Transverse colon (tissue), 4 donors: Measurements from ENCODE around the gene TMTC1. TPM values are rescaled to one million over a fixed set of nuclear protein-coding genes. Genes with fewer than 3 reads are reported as not detected.

ENCODE experiments used
- DNase-seq: peaks from one replicate; pipeline ENCODE4 v3.0.0-alpha.2; 2019
- H3K27ac ChIP-seq, 4 donors: fragments of 200-600 bp; sonication (generic); 2 replicates each; pipeline ENCODE4 v1.5.1; 2016 to 2018; ENCODE audit warnings: inconsistent platforms in 4 of 4
- H3K27me3 ChIP-seq: fragments of 200-600 bp; sonication (generic); 2 replicates; pipeline ENCODE4 v1.5.1; 2017; ENCODE audit warnings: inconsistent platforms
- H3K36me3 ChIP-seq, 4 donors: fragments of 200-600 bp; sonication (generic); 2 replicates each; pipeline ENCODE4 v1.5.1; 2017 to 2019; ENCODE audit warnings: inconsistent platforms in 4 of 4
- H3K4me1 ChIP-seq, 4 donors: fragments of 200-600 bp; sonication (generic); 2 replicates each; pipeline ENCODE4 v1.5.1; 2017 to 2020; ENCODE audit warnings: inconsistent platforms in 4 of 4
- H3K4me3 ChIP-seq, 4 donors: fragments of 200-600 bp; sonication (generic); 1 replicate in 1 of 4; 2 replicates in 3 of 4; pipeline versions ENCODE4 v1.5.1 to v1.6.1; 2017 to 2019; ENCODE audit warnings: inconsistent platforms in 4 of 4
- H3K9me3 ChIP-seq, 2 donors: fragments of 200-600 bp; sonication (generic); 2 replicates each; pipeline ENCODE4 v1.5.1; 2017 to 2019; ENCODE audit warnings: inconsistent platforms in 2 of 2
- CTCF ChIP-seq, 5 experiments: fragments of 200-600 bp in 3 of 5; fragments of 450-650 bp in 2 of 5; sonication (generic) in 3 of 5; IDR thresholded peaks; 1 replicate in 2 of 5; 2 replicates in 3 of 5; pipeline ENCODE4 v1.5.1; 2016 to 2017; ENCODE audit warnings: antibody characterized with exemption in 5 of 5, inconsistent platforms in 3 of 5, mild to moderate bottlenecking in 2 of 5, moderate library complexity in 1 of 5
- EP300 ChIP-seq: sonication (generic); formaldehyde crosslinking; IDR thresholded peaks from one replicate; pipeline ENCODE4 v1.6.1; 2017; ENCODE audit warnings: antibody characterized with exemption, low read depth
- POLR2A ChIP-seq: fragments of 450-650 bp; IDR thresholded peaks from one replicate; pipeline ENCODE4 v1.6.1; 2016; ENCODE audit warnings: antibody characterized with exemption, mild to moderate bottlenecking, moderate library complexity
- POLR2AphosphoS5 ChIP-seq, 3 donors: sonication (generic); formaldehyde crosslinking; IDR thresholded peaks; one replicate each; pipeline ENCODE4 v1.6.1; 2016; ENCODE audit warnings: antibody characterized with exemption in 3 of 3
- WGBS, 2 donors: methylation state at CpG; one replicate each; pipeline ENCODE4 v1.1.5; 2018; ENCODE audit warnings: low coverage in 1 of 2; 5-methylcytosine and 5-hydroxymethylcytosine counted together
- in situ Hi-C, 4 donors: fragments of 200-750 bp; cut with MboI; loops; one replicate each; pipeline versions ENCODE4 v1.15.0 to v1.15.1; 2017; ENCODE audit warnings: low sequenced_read_pairs in 3 of 4, low pct_ligation_motif_present in 1 of 4, low pct_unique_long_range_greater_than_20kb in 1 of 4
- intact Hi-C: fragments of 100-400 bp; cut with DNase I; formaldehyde crosslinking; loops from one replicate; pipeline ENCODE4 v1.15.1; 2023; ENCODE audit warnings: low total_unique reads
- total RNA-seq, 4 donors: library from RNA; depleted of rRNA; stranded (reverse); fragments of >200 nt; gene quantifications; one replicate each; pipeline ENCODE4 v1.1.0, GENCODE V29; 2016

The TMTC1 gene
- total RNA-seq, 4 donors from 2014 or later, result 10.2 to 26.9 (median 16.9) TPM

- Histone ChIP-seq H3K4me3 (no peak overlapping the region), H3K27me3 (no peaks in the 10 kb centered on the region), H3K9me3 (no peaks in the 10 kb centered on the region), H3K27ac (no peak overlapping the region), H3K4me1 (no peaks in the 10 kb centered on the region), H3K36me3 (no peaks in the 10 kb centered on the region)
- DNase-seq, result no peak
- in situ Hi-C loops (no loop called here), intact Hi-C loops (no loop called here)
- no peak for TF ChIP-seq POLR2AphosphoS5 (IDR thresholded peaks at IDR 0.05)
- TF ChIP-seq CTCF (IDR thresholded peaks at IDR 0.05), result no peak
- TF ChIP-seq POLR2A, result no peak
- no peak for TF ChIP-seq EP300
- 14 to 29% methylated on average over 1 of the region's 1 CpG for WGBS, 2 donors
Observed at GRCh38 chr12:29698756-29699155, 85.0 kb downstream of the TMTC1 start.

GRCh38 chr12:29695800-29696199 lies 87.9 kb downstream of the TMTC1 start:
- H3K27me3 ChIP-seq, result no peaks in the 10 kb centered on the region
- no peak overlapping the region for H3K27ac ChIP-seq
- DNase-seq, result no peak
- no peak for TF ChIP-seq POLR2A
- no peak for TF ChIP-seq CTCF (IDR thresholded peaks at IDR 0.05)
- no peak overlapping the region for H3K4me3 ChIP-seq
- no peaks in the 10 kb centered on the region for H3K9me3 ChIP-seq
- no peaks in the 10 kb centered on the region for H3K4me1 ChIP-seq
- no peaks in the 10 kb centered on the region for H3K36me3 ChIP-seq
- 60 to 61% methylated on average over 3 of the region's 3 CpGs for WGBS, 2 donors
- intact Hi-C loops (no loop called here), in situ Hi-C loops (no loop called here)

- Histone ChIP-seq H3K27ac (no peak overlapping the region), H3K4me1 (no peaks in the 10 kb centered on the region), H3K36me3 (no peaks in the 10 kb centered on the region), H3K9me3 (no peaks in the 10 kb centered on the region), H3K4me3 (no peak overlapping the region), H3K27me3 (no peaks in the 10 kb centered on the region)
- 85% methylated on average over 2 of the region's 2 CpGs; no CpG with 5 or more reads in 1 of the 2 donors for WGBS, 2 donors
- DNase-seq, result no peak
- intact Hi-C loops, result no loop called here
- in situ Hi-C loops, result no loop called here
- TF ChIP-seq POLR2A, result no peak
- no peak for TF ChIP-seq CTCF (IDR thresholded peaks at IDR 0.05)
- no peak for TF ChIP-seq POLR2AphosphoS5 (IDR thresholded peaks at IDR 0.05)
- no peak for TF ChIP-seq EP300
Observed at GRCh38 chr12:29695026-29695425, 88.7 kb downstream of the TMTC1 start.

- in situ Hi-C loops, result no loop called here
Observed at GRCh38 chr12:29694002-29694401, 89.7 kb downstream of the TMTC1 start.

More at GRCh38 chr12:29694002-29694401, 89.7 kb downstream of the TMTC1 start:
- intact Hi-C loops, result no loop called here
- no peaks in the 10 kb centered on the region for H3K27me3 ChIP-seq
- DNase-seq, result no peak
- TF ChIP-seq CTCF (IDR thresholded peaks at IDR 0.05) (no peak), POLR2A (no peak), POLR2AphosphoS5 (IDR thresholded peaks at IDR 0.05) (no peak), EP300 (no peak)
- H3K4me3 ChIP-seq, result no peak overlapping the region
- no peak overlapping the region for H3K27ac ChIP-seq
- no peaks in the 10 kb centered on the region for H3K36me3 ChIP-seq
- H3K4me1 ChIP-seq, result no peaks in the 10 kb centered on the region
- H3K9me3 ChIP-seq, result no peaks in the 10 kb centered on the region
- 81 to 91% methylated on average over 4 to 5 of the region's 5 CpGs for WGBS, 2 donors
